ENCODE data around the gene STARD3.

The STARD3 gene

DNA sequence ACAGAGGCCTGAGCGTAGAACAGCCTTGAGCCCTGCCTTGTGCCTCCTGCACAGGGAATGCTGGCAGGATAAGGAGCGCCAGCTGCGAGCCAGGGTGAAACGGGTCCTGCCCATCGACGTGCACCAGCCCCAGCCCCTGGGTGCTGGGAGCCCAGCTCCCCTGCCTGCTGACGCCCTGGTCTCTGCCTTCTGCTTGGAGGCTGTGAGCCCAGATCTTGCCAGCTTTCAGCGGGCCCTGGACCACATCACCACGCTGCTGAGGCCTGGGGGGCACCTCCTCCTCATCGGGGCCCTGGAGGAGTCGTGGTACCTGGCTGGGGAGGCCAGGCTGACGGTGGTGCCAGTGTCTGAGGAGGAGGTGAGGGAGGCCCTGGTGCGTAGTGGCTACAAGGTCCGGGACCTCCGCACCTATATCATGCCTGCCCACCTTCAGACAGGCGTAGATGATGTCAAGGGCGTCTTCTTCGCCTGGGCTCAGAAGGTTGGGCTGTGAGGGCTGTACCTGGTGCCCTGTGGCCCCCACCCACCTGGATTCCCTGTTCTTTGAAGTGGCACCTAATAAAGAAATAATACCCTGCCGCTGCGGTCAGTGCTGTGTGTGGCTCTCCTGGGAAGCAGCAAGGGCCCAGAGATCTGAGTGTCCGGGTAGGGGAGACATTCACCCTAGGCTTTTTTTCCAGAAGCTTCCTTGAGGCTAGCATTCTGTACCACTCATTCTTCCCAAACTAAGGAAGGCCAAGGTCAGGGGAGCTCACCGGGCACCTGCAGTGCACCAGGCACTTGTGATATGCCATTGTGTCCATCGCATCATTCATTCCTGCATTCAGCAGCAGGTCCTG lies 33.2 kb downstream of the STARD3 start:
- no peak for DNase-seq (ENCODE audit: extremely low read depth in 1 of 2, low read depth in 1 of 2)

GRCh38 chr17:39670746-39671145 lies 33.8 kb downstream of the STARD3 start:
- no peak for DNase-seq (ENCODE audit: extremely low read depth in 1 of 2, low read depth in 1 of 2)

- no peak for DNase-seq (ENCODE audit: extremely low read depth in 1 of 2, low read depth in 1 of 2)
These were observed 34.9 kb downstream of the STARD3 start for GRCh38 chr17:39671651-39672521.

DNA sequence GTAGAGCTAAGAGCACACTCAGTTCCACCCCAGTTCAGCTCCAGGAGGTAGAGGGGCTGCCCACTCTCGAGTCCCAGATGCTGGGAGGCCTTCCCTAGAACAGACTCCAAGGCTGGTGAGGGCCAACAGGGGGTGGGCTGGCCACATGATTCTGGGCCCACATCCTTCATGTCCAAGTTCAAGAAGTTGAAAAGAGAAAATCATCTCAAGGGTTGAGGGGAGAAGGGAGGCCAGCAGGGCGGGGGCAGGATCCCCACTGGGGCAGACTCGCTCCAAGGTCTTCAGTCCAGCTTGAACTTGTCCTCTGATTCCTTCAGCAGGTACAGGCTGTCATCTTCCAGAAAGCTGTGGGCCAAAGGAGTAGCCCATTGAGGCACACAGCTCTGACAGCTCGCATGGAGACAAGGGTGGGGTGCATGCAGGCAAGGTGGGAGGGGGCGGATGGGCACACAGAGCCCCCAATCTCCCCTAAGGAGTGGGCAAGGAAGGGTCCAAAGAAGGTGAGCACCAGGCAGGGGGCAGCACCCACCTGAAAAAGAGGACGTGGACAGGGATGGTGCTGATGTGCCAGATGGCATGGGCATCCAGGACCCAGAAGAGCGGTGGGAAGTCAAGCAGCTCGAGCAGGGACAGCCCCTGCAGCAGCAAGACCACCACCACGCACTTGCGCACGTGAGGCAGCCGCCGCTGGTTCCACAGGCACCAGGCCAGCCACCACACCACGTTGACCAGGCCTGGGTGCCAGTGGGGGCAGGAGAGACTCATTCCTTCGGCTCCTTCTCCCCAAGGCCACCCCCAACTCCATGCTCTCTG lies 35.8 kb downstream of the STARD3 start:
- DNase-seq (ENCODE audit: extremely low read depth in 1 of 2, low read depth in 1 of 2) = no peak

DNA sequence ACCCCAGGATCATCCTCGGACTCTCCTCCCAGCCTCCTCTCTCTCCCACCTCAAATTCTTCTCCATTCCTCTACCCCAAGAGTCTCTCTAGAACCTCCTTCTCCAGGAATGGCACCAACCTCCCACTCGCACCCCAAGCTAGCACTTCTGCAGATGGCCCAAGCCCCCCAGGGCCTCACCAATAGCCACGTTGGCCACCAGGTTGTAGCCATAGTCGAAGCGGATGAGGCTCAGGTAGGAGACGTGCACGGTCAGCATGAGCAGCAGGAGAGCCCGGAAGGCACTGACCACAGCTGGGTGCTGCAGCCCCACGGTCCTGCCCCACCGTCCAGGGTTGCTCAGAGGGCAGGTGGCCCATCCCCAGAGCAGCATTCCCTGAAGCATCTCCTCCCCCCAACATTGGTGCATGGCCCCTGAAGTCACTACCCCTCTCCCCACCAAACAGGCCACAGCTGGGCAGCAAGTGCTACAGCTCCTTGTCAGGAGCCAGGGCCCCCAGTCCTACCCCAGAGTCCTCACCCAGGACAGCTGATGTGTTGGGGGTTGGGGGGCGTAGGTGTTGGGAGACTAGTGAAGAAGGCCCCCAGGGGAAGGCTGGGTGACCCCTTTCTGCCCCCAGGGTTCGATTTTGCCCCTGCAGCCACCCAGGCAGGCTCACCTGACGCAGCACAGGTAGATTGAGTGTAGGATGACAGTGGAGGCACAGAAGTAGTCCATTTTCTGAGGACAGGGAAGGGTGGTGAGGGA lies 36.6 kb downstream of the STARD3 start:
- DNase-seq (ENCODE audit: extremely low read depth in 1 of 2, low read depth in 1 of 2) = no peak

DNA sequence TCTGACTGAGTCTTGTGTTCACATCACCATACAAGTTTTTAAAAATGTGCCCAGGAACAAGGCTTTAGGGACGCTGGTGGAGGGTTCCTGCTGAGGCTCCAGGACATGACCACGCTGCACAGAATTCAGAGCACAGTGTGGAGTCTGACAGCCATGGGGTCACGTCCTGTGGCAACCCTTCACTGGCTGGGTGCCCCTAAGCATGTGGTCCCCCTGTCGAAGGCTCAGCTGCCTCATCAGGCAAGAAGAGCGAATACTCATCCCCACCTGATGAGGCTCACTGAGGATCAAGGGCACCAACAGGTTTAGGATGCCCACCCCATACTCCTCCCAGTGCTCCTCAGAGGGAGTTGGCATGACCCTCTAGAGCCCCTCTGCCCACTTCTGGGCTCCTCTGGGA lies 37.2 kb downstream of the STARD3 start:
- DNase-seq (ENCODE audit: extremely low read depth in 1 of 2, low read depth in 1 of 2) = no peak

- DNase-seq (ENCODE audit: extremely low read depth in 1 of 2, low read depth in 1 of 2) = no peak
These were observed 37.9 kb downstream of the STARD3 start for GRCh38 chr17:39674702-39675389.

DNA sequence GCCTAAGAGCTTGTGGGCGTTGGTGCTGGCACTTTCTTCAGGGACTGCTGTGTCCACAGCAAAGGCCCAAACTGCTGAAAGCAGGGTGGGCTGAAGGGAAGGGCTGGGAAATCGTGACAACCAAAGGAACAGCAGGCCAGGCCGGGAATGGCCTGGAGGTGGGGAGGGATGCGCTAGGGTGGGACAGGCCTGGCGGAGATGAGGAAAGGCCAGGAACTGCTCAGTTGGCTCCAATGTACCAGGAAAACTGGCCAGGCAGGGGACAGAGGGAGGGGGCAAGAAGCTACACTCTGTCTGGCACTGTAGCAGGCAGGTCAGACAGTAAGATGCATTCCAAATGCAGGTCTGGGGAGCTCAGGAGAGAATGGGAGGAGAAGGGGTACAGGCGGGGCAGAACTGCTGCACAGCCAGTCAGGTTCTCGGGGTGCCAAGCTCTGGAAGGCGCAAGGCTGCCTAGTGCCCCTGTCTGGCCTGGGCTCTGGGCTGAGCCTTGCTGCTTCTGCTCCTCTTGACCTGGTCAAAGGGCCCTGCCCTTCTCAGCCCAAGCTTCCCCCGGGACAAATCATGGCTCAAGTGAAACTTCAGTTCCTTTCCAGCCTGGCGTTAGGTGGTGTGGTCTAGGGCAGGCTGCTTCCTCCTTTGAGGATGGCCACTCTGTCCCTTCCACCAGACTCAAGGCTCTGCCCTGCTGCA lies 38.6 kb downstream of the STARD3 start:
- no peak for DNase-seq (ENCODE audit: extremely low read depth in 1 of 2, low read depth in 1 of 2)

GRCh38 chr17:39676198-39676819 lies 39.4 kb downstream of the STARD3 start:
- DNase-seq (ENCODE audit: extremely low read depth in 1 of 2, low read depth in 1 of 2) = peak in 1 of 2 donors; percentile 29

GRCh38 chr17:39677072-39677471 lies 40.1 kb downstream of the STARD3 start:
- no peak for DNase-seq (ENCODE audit: extremely low read depth in 1 of 2, low read depth in 1 of 2)

- DNase-seq (ENCODE audit: extremely low read depth in 1 of 2, low read depth in 1 of 2) = no peak
These were observed 40.8 kb downstream of the STARD3 start for GRCh38 chr17:39677542-39678339.

GRCh38 chr17:39678340-39679116 lies 41.6 kb downstream of the STARD3 start:
- DNase-seq (ENCODE audit: extremely low read depth in 1 of 2, low read depth in 1 of 2) = no peak

- no peak for DNase-seq (ENCODE audit: extremely low read depth in 1 of 2, low read depth in 1 of 2)
These were observed 42.7 kb downstream of the STARD3 start for GRCh38 chr17:39679521-39680192.

- no peak for DNase-seq (ENCODE audit: extremely low read depth in 1 of 2, low read depth in 1 of 2)
These were observed 46.5 kb downstream of the STARD3 start for GRCh38 chr17:39683295-39683939.

- no peak for DNase-seq (ENCODE audit: extremely low read depth in 1 of 2, low read depth in 1 of 2)
These were observed 47.6 kb downstream of the STARD3 start for GRCh38 chr17:39684369-39685192.
